Hematopoietic multipotent progenitor cell treated with erythropoietin and hydrocortisone succinate and interleukin-3 and kit ligand, for 6 days (in vitro differentiated cells): ENCODE measurements around the gene TMEM202.
A peak's percentile ranks its signal among the peaks of the same experiment; 100 is the strongest.
"Not testable (repeated sequence)": the region's sequence is repeated elsewhere in the genome, so short reads cannot be mapped to it uniquely, and the experiment has no call there.

ENCODE experiments used
- DNase-seq: peaks from one replicate; pipeline ENCODE4 v3.0.0-alpha.2; 2015

TMEM202 gene

GRCh38 chr15:72404841-72405240 lies 6.7 kb downstream of the TMEM202 start:
- DNase-seq, result no peak

GRCh38 chr15:72406936-72407335 lies 8.8 kb downstream of the TMEM202 start:
- no peak for DNase-seq

- no peak for DNase-seq
These were observed 13.0 kb downstream of the TMEM202 start for GRCh38 chr15:72411111-72411510.

- no peak for DNase-seq
These were observed 13.4 kb downstream of the TMEM202 start for GRCh38 chr15:72411544-72411943.

DNA sequence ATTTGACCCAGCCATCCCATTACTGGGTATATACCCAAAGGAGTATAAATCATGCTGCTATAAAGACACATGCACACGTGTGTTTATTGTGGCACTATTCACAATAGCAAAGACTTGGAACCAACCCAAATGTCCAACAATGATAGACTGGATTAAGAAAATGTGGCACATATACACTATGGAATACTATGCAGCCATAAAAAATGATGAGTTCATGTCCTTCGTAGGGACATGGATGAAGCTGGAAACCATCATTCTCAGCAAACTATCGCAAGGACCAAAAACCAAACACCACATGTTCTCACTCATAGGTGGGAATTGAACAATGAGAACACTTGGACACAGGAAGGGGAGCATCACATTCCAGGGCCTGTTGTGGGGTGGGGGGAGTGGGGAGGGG lies 15.2 kb downstream of the TMEM202 start:
- DNase-seq, result not testable (repeated sequence)

DNA sequence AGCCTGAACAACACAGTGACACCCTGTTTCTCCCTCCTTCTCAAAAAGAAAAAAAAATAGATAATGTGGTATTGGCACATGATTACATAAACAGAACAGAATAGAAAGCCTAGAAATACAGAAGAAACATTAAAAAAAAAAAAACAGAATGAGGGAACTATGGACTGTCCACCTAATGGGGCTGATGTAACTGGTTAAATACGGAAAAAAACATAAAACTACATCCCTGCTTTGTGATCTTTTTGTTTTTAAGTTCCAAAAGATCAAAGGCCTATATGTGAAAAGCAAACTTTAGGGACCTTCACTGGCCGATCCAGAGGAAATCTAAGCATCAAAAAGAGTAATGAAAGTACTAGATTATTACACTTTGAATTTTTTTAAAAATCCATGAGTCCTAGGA lies 17.2 kb downstream of the TMEM202 start:
- DNase-seq, result no peak

- DNase-seq, result not testable (repeated sequence)
These were observed 21.7 kb downstream of the TMEM202 start for GRCh38 chr15:72419768-72420167.

DNA sequence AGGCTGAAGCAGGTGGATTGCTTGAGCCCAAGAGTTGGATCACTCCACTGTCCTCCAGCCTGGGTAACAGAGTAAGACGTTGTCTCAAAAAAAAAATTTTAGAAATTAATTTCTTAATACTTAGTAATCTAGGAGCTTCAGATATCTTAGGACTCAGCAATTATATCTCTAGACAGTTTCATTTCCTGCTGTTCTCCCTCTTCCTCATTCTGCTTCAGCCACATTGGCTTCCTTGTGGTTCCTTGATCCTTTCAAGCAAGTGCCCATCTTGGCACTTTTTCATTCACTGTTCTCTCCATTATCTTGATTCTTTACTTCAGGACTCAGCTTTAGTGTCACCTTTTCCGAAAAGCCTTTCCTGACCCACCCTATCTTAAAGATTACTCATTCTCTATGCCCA lies 22.5 kb downstream of the TMEM202 start:
- DNase-seq, result peak; percentile 7

DNA sequence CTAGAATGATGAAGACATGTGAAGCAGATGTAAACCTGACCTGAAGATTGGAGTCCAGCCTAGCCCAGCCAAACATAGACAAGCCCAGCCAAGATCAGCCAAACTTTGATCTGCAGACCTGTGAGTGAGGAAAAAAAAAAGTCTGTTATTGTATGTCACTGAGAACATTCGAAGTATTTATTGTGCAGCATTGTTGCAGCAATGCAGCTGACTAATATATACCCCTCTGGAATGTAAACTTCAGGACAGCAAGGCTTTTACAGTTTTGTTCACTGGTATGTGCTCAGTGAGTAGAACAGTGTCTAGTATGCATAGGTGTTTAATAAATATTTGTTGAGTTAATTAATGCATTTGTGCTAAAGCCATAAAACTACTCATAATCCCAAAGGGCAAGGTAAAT lies 23.4 kb downstream of the TMEM202 start:
- no peak for DNase-seq

GRCh38 chr15:72423256-72423655 lies 25.2 kb downstream of the TMEM202 start:
- no peak for DNase-seq

- no peak for DNase-seq
These were observed 28.6 kb downstream of the TMEM202 start for GRCh38 chr15:72426753-72427152.

GRCh38 chr15:72437650-72438316 lies 39.7 kb downstream of the TMEM202 start:
- no peak for DNase-seq

DNA sequence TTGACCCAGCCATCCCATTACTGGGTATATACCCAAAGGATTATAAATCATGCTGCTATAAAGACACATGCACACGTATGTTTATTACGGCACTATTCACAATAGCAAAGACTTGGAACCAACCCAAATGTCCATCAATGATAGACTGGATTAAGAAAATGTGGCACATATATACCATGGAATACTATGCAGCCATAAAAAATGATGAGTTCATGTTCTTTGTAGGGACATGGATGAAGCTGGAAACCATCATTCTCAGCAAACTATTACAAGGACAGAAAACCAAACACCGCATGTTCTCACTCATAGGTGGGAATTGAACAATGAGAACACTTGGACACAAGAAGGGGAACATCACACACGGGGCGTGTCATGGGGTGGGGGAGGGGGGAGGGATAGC lies 44.7 kb downstream of the TMEM202 start:
- DNase-seq, result not testable (repeated sequence)

DNA sequence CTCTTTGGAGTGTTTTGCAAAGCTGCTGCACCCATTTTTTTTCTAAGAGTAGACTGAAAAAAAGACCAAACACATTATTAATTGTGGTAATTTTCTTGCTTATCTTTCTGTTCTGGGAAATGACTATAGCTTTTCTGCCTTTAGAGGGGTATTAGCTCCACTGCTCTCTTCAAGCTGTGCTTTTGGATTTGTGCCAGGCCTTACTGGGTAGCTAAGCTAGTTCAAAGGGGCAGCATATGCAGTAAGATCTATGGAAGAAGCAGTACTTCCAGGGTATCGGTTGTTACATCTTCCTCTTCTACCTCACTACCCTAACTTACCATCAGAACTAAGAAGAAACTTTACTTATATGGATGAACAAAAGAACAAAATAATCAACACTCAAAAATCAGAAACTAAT lies 47.3 kb downstream of the TMEM202 start:
- peak; percentile 25 for DNase-seq

DNA sequence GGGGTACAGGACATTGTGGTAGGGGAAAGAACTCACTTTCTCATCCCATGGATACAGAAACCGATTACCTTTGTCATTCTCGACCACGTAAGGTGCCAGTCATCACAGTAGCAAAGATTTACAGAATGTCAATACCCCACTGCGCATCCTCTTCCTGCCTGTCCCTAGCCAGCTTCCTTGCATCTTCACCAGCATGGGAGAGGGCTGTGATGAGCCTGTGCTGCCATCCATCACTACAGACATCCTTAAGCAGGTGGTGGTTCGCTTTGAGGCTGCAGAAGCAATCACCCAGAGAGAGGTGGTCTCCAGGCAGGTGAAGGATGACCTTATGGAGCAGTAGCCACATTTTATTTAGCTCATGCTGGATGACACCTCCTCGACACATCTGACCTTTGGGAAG lies 52.7 kb downstream of the TMEM202 start:
- DNase-seq, result no peak

- DNase-seq, result no peak
These were observed 53.1 kb downstream of the TMEM202 start for GRCh38 chr15:72451224-72451623.

- no peak for DNase-seq
These were observed 58.6 kb downstream of the TMEM202 start for GRCh38 chr15:72456684-72457083.
